Thyroid gland (tissue), 4 donors: ENCODE data around the gene ANO1.

Experiments
- POLR2A ChIP-seq, 2 donors: fragments of 450-650 bp; IDR thresholded peaks; one replicate each; pipeline ENCODE4 v1.6.1; 2017; ENCODE audit warnings: antibody characterized with exemption in 2 of 2, mild to moderate bottlenecking in 2 of 2, moderate library complexity in 1 of 2
- TF ChIP-seq, protein P1 (sequence below), 6 experiments: fragments of 200-600 bp in 3 of 6; fragments of 450-650 bp in 3 of 6; sonication (generic) in 3 of 6; IDR thresholded peaks; one replicate each; pipeline ENCODE4 v1.5.1; 2016 to 2019; ENCODE audit warnings: antibody characterized with exemption in 6 of 6, mild to moderate bottlenecking in 2 of 6, inconsistent platforms in 1 of 6, moderate library complexity in 1 of 6

GRCh38 chr11:70097783-70098563 lies 19.9 kb downstream of the ANO1 start:
- TF ChIP-seq, protein P1, sequence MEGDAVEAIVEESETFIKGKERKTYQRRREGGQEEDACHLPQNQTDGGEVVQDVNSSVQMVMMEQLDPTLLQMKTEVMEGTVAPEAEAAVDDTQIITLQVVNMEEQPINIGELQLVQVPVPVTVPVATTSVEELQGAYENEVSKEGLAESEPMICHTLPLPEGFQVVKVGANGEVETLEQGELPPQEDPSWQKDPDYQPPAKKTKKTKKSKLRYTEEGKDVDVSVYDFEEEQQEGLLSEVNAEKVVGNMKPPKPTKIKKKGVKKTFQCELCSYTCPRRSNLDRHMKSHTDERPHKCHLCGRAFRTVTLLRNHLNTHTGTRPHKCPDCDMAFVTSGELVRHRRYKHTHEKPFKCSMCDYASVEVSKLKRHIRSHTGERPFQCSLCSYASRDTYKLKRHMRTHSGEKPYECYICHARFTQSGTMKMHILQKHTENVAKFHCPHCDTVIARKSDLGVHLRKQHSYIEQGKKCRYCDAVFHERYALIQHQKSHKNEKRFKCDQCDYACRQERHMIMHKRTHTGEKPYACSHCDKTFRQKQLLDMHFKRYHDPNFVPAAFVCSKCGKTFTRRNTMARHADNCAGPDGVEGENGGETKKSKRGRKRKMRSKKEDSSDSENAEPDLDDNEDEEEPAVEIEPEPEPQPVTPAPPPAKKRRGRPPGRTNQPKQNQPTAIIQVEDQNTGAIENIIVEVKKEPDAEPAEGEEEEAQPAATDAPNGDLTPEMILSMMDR (IDR thresholded peaks at IDR 0.05) = no peak
- no peak for TF ChIP-seq POLR2A (IDR thresholded peaks at IDR 0.05)
